Upper lobe of left lung (tissue), 6 donors: ENCODE data around the gene CDC37L1. TPM values are rescaled to one million over a fixed set of nuclear protein-coding genes. Genes with fewer than 3 reads are reported as not detected.

ENCODE experiments used
- ATAC-seq, 2 donors: fragments of 200-7000 bp; cut with Tn5 transposase; one replicate each; pipeline ENCODE4 v1.9.1; 2022; ENCODE audit warnings: mild to moderate bottlenecking in 2 of 2, moderate library complexity in 2 of 2; ENCODE audit not compliant: low FRiP score in 2 of 2
- DNase-seq, 2 donors: peaks; one replicate each; pipeline ENCODE4 v3.0.0-alpha.2; 2019 to 2020
- H3K27ac ChIP-seq, 4 donors: fragments of 200-600 bp; sonication (generic); one replicate each; pipeline ENCODE4 v1.5.1; 2016 to 2019
- H3K27me3 ChIP-seq, 4 donors: fragments of 200-600 bp; sonication (generic); one replicate each; pipeline ENCODE4 v1.5.1; 2017 to 2019
- H3K36me3 ChIP-seq, 4 donors: fragments of 200-600 bp; sonication (generic); one replicate each; pipeline ENCODE4 v1.5.1; 2016 to 2019
- H3K4me1 ChIP-seq, 4 donors: fragments of 200-600 bp; sonication (generic); one replicate each; pipeline ENCODE4 v1.5.1; 2018 to 2019
- H3K4me3 ChIP-seq, 4 donors: fragments of 200-600 bp; sonication (generic); one replicate each; pipeline ENCODE4 v1.5.1; 2017 to 2019; ENCODE audit warnings: mild to moderate bottlenecking in 2 of 4, moderate library complexity in 1 of 4
- H3K9me3 ChIP-seq, 4 donors: fragments of 200-600 bp; sonication (generic); one replicate each; pipeline ENCODE4 v1.5.1; 2018 to 2019
- EP300 ChIP-seq, 4 donors: sonication (generic); formaldehyde crosslinking; IDR thresholded peaks; one replicate each; pipeline ENCODE4 v1.5.1; 2017; ENCODE audit warnings: antibody characterized with exemption in 4 of 4, control low read depth in 2 of 4
- POLR2A ChIP-seq, 4 donors: fragments of 450-650 bp; IDR thresholded peaks; one replicate each; pipeline ENCODE4 v1.5.1; 2016 to 2017; ENCODE audit warnings: antibody characterized with exemption in 4 of 4, mild to moderate bottlenecking in 2 of 4
- POLR2AphosphoS5 ChIP-seq, 2 donors: sonication (generic); formaldehyde crosslinking; IDR thresholded peaks; one replicate each; pipeline ENCODE4 v1.5.1; 2017; ENCODE audit warnings: antibody characterized with exemption in 2 of 2
- WGBS, 2 donors: methylation state at CpG; one replicate each; pipeline ENCODE4 v1.1.5; 2017 to 2018; 5-methylcytosine and 5-hydroxymethylcytosine counted together
- total RNA-seq, 6 donors: library from RNA; depleted of rRNA in 4 of 6; stranded (reverse); fragments of >200 nt in 4 of 6; gene quantifications; one replicate each; pipeline versions ENCODE4 v1.1.0 to v1.2.1, GENCODE V29; 2016 to 2021
- TF ChIP-seq, protein P1 (sequence below), 6 experiments: fragments of 450-650 bp in 4 of 6; fragments of 200-600 bp in 2 of 6; sonication (generic) in 2 of 6; IDR thresholded peaks; one replicate each; pipeline ENCODE4 v1.5.1; 2016 to 2019; ENCODE audit warnings: antibody characterized with exemption in 6 of 6
- donor health status: DM: no; HTN: no; CAD: no; lungs with moderate emphysema.
- donor health status: DM: no; HTN: yes; CAD: no; lungs with severe emphysema.

CDC37L1 gene
- 10 to 100 TPM in 5 of 6 donors, 1 to 10 TPM in 1; 8.1 to 38.8 (median 18.2) TPM for total RNA-seq

DNA sequence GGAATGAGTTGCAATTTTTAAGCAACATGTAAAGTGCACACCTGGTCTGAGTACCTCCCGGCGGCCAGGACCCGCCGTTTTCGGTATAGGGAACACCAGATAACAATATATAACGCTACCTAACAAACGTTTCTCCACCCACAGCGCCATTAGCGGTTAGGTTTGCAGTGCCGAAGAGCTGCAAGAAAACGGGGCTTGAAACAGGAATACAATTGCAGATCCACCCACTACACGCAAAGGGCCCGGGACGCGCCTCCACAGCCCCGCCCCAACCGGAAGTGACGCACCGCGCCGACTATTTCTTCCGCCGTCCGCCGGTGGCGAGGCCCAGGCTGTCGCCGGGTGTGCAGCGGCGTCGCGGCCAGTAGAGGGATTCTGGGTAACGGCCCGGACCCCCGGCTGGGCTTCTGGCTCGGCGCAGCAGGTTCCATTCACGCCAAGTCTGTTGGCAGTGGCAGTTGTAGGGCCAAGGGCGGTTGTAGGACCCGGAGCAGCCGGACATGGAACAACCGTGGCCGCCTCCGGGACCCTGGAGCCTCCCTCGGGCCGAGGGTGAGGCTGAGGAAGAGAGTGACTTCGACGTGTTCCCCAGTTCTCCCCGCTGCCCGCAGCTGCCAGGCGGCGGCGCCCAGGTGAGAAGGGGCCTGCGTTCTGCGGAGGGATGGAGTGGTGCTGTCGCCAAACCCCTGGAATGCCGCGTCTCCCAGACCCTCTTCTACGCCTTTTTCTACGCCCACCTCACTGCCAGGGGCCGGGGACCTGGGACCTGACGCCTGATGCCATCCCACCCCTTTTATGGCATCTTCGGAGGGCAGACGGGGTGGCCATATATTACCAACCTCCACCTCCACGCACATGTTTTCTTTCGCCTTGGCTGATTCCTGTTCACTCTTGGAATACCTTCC lies at the start of gene CDC37L1:
Gene CDC37L1, plus strand, starts transcription at position 302 of the 905 bp plus-strand sequence. Its CDS starts 199 bp downstream, at position 501.
- 0 to 1% methylated on average over 20 to 48 of the region's 66 CpGs for WGBS, 2 donors
- ATAC-seq: peak; percentile 100
- TF ChIP-seq EP300 (IDR thresholded peaks at IDR 0.05): peak in 1 of 4 donors; percentile 16
- TF ChIP-seq, protein P1, sequence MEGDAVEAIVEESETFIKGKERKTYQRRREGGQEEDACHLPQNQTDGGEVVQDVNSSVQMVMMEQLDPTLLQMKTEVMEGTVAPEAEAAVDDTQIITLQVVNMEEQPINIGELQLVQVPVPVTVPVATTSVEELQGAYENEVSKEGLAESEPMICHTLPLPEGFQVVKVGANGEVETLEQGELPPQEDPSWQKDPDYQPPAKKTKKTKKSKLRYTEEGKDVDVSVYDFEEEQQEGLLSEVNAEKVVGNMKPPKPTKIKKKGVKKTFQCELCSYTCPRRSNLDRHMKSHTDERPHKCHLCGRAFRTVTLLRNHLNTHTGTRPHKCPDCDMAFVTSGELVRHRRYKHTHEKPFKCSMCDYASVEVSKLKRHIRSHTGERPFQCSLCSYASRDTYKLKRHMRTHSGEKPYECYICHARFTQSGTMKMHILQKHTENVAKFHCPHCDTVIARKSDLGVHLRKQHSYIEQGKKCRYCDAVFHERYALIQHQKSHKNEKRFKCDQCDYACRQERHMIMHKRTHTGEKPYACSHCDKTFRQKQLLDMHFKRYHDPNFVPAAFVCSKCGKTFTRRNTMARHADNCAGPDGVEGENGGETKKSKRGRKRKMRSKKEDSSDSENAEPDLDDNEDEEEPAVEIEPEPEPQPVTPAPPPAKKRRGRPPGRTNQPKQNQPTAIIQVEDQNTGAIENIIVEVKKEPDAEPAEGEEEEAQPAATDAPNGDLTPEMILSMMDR (IDR thresholded peaks at IDR 0.05): peak; percentile 65 to 98 (median 94)
- TF ChIP-seq POLR2AphosphoS5 (IDR thresholded peaks at IDR 0.05): peak; percentile 98 to 100
- TF ChIP-seq POLR2A (IDR thresholded peaks at IDR 0.05): peak; percentile 47 to 99 (median 96)

DNA sequence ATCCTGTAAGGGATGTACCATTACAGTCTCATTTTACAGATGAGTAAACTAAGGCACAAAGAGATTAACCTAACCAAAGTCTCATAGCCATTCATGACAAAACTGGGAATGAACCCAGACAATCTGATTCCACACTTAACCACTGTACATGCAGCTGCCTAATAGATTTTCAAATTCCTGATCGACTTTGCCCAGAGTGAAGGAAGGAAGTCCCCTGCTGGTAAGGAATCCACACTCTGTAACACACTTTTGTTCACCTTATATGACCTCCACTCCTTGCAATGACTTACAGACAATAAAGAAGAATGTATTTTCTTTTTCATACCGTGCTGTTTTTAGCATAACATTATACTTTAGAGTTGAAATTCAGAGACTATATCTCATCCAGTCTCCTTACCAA lies 48.5 kb upstream of the CDC37L1 start:
- Histone ChIP-seq H3K4me1 (no peaks in the 10 kb centered on the region), H3K9me3 (no peaks in the 10 kb centered on the region), H3K4me3 (no peak overlapping the region), H3K27me3 (no peaks in the 10 kb centered on the region), H3K36me3 (peaks cover 0 to 8% (median 0%) of the 10 kb centered on the region in 4 donors), H3K27ac (no peak overlapping the region)
- ATAC-seq: no peak
- DNase-seq: no peak
- TF ChIP-seq EP300 (IDR thresholded peaks at IDR 0.05) (no peak), POLR2AphosphoS5 (IDR thresholded peaks at IDR 0.05) (no peak), POLR2A (IDR thresholded peaks at IDR 0.05) (no peak)
- TF ChIP-seq, protein P1 (IDR thresholded peaks at IDR 0.05): no peak
- WGBS, 2 donors: 32 to 49% methylated on average over 2 of the region's 2 CpGs

More for the DNA sequence above, at the start of gene CDC37L1:
- Histone ChIP-seq H3K27me3 (no peaks in the 10 kb centered on the region), H3K4me1 (peaks cover 9 to 24% (median 15%) of the 10 kb centered on the region in 4 donors), H3K9me3 (no peaks in the 10 kb centered on the region), H3K27ac (peak within 1 kb of the TSS; percentile 90 to 99 (median 97)), H3K4me3 (peak within 1 kb of the TSS; percentile 63 to 83 (median 78)), H3K36me3 (no peaks in the 10 kb centered on the region)
- DNase-seq: peak; percentile 97 to 100

DNA sequence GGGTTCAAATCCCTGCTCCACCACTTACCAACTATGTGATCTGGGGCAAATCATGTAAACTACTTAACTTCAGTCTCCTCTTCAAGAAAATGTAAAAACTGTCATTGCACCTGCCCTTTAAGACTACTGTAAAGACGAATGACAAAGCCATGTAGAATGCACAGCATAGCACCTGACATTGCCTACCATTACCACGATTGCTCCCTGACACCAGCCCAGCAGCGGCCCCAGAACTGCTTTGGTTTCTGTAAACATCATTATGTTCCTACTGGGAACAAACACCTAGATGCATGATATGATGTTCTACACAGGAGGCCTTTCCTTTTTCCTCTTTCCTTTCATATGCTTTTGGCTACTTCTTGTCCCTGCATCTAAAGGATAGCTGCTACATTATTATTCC lies 40.4 kb upstream of the CDC37L1 start:
- 70 to 85% methylated on average over 3 of the region's 3 CpGs for WGBS, 2 donors
- ATAC-seq: no peak

DNA sequence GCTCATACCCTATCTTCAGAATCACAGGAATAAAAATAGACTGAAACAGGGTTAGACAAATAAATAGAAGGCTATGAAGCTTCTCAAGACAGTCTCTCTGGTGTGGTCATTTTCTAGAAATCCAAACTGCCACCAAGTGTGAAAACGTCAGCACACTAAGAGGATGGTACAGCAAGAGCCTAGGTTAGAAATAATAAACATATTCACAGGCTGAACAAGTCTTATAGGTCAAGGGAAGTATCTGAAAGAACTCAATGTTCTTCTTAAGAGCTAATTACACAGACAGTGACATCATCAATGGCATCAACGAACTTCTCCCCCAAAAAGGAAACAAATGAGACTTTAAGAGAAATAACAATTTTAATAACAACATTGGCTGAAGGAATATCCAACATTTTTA lies 39.9 kb upstream of the CDC37L1 start:
- H3K27ac ChIP-seq: no peak overlapping the region
- TF ChIP-seq POLR2A (IDR thresholded peaks at IDR 0.05) (no peak), POLR2AphosphoS5 (IDR thresholded peaks at IDR 0.05) (no peak), EP300 (IDR thresholded peaks at IDR 0.05) (no peak)
- TF ChIP-seq, protein P1 (IDR thresholded peaks at IDR 0.05): no peak
- ATAC-seq (no peak), DNase-seq (no peak)
- WGBS, 2 donors: 34 to 44% methylated on average over 2 of the region's 2 CpGs
- H3K4me3 ChIP-seq: no peak overlapping the region
- H3K4me1 ChIP-seq: no peaks in the 10 kb centered on the region
- H3K36me3 ChIP-seq: no peaks in the 10 kb centered on the region
- H3K27me3 ChIP-seq: no peaks in the 10 kb centered on the region
- no peaks in the 10 kb centered on the region for H3K9me3 ChIP-seq

More for the DNA sequence above, 40.4 kb upstream of the CDC37L1 start:
- Histone ChIP-seq H3K4me3 (no peak overlapping the region), H3K36me3 (no peaks in the 10 kb centered on the region), H3K27me3 (no peaks in the 10 kb centered on the region), H3K9me3 (no peaks in the 10 kb centered on the region), H3K27ac (no peak overlapping the region), H3K4me1 (no peaks in the 10 kb centered on the region)
- no peak for TF ChIP-seq POLR2A (IDR thresholded peaks at IDR 0.05)
- TF ChIP-seq POLR2AphosphoS5 (IDR thresholded peaks at IDR 0.05): no peak
- TF ChIP-seq, protein P1 (IDR thresholded peaks at IDR 0.05): no peak
- TF ChIP-seq EP300 (IDR thresholded peaks at IDR 0.05): no peak
- DNase-seq: no peak
